Amniotic stem cell (primary cell): Measurements from ENCODE around the gene EID3.

Source experiments
- DNase-seq: peaks from one replicate; lab custom pipeline; 2025; lab: John Stamatoyannopoulos, UW

The EID3 gene

DNA sequence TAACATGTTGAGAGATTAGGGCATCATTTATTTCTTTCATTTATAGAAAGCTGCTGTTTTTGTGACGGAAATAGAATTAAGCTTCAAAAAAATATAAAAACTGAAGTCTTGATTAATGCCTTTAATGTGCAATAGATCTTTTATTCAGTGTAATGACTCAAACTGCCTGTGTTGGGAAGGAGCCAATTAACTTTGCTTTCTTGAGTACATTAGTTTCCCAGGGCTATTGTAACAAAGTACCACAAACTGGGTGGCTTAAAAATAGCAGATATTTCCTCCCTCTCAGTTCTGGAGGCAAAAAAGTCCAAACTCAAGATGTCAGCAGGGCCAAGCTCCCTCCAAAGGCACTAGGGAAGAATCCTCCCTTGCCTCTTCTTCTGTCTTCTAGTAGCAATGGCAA is 36.6 kb downstream of the EID3 start:
- DNase-seq, result no peak

DNA sequence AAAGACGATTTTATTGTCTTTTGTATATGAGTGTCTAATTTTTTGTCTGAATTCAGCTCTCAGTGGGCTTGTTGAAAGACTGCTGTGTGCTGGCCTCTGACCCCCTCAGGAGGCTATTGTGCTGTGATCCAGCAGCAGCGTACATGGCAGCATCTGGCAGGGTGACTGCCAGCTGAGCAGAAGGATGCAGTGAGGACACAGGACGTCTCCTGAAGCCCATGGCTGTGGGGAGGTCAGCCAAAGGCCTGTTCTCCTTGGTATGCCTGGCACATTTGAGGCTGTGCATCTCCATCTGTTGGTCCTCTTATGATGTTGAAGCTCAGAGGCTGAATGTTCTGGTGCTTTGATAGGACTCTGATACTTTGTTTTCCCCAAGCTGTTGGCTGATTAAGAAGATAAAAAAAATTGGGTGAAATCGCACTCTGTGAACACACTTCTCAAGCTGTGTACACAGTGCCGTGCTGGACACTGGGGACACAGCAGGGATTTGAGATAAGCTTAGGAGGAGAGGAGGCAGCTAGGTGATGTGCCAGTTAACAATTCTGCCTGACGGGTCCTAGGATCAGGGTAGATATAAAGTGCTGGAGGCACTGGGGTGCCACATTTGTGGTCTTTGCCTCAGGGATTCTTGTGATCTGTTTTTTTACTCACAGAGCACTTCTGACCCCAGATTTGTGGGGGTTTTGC is 37.5 kb downstream of the EID3 start:
- no peak for DNase-seq

DNA sequence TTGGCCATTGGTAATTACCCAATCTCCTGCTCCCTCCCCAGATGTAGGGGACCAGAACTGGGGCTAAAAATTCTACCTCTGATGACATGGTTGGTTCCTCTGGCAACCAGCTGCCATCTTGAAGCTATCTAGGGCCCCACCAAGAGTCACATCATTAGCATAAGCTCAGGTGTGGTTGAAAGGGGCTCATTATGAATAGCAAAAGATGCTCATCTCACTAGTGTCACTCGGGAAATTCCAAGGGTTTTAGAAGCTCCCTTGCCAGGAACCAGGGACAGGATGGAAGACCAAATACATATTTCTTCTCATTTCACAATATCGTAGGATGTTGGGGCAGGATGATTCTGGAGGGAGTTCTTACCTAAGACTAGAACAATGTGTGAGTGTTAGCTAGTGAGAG is 38.6 kb downstream of the EID3 start:
- no peak for DNase-seq

DNA sequence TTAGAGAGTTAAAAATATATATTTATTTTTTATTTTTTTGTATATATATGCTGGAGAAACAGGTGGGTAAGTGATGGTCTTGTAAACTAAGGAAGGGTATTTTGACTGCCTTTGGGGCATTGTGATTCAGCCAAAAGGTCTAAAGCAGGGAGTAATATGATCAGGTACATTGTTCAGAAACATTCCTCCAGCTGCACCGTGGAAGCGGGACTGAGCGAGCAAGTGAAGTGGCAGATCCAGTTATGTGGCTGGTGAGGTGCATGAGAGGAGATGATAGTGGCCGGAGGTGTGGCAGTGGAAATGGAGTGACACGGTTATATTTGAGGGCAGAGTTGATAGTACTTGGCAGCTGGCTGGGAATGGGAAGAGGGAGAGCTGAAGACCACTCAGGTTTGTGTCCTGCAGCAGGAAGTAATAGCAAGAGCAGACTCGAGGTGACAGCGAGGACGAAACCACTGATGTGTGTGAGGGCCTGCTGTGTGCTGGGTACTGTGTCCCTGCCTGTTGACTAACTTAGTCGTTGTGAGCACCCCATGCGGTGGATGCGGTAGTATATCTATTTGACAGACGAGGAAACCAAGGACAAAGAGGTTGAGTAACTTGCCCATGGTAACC is 39.2 kb downstream of the EID3 start:
- DNase-seq, result no peak

DNA sequence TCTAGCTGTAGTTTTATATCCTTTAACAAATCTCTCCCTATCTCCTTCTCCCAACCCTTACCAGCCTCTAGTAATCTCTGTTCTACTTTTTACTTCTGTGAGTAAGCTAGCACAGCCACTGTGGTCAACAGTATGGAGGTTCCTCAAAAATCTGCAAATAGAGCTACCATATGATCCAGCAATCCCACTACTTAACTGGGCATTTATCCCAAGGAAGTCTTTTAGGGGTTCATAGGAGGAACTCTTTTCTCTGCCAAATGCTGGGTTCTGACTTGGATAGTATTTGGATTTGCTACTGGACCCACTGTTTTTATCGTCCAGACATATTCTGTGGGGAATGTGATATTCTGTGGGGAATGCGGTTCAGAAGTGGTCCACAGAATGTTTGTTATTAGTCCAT is 41.1 kb downstream of the EID3 start:
- DNase-seq, result no peak

DNA sequence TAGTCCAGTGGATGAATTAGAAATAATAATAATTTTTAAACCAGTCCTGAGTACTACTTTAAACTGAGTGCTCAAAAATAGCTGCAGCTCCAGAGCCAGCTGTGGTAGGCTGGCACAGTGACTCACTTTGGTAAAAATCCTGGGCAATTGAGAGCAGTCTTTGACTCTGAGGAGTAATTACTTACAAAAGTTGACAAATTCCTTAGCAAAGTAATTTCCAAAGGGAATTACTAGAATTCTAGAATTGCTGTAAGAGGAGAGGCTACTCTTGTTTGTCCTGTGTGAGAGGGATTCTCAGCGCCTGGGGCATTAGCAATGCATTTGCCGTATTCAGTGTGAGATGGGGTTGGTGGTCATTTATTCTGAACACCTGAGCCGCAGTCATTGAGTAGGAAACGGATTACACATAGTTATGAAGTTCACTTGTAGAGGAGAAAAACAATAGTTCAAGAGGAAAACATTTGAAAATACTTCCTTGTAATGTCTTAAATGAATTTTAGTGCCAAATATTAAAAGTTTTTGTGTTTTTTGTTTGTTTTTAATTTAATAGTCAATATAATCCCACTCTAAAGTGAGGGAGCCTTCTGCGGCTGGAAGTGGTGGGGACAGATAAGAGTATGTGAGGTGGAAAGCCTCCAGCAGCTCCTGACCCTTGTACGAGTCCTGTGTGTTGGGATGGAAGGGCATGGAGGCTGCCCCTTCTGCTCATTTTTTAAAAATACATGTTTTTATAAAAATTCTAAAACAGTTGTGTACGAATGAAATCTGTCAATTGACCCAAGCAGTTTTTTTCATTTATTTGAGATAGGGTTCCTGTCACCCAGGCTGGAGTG is 41.9 kb downstream of the EID3 start:
- no peak for DNase-seq

DNA sequence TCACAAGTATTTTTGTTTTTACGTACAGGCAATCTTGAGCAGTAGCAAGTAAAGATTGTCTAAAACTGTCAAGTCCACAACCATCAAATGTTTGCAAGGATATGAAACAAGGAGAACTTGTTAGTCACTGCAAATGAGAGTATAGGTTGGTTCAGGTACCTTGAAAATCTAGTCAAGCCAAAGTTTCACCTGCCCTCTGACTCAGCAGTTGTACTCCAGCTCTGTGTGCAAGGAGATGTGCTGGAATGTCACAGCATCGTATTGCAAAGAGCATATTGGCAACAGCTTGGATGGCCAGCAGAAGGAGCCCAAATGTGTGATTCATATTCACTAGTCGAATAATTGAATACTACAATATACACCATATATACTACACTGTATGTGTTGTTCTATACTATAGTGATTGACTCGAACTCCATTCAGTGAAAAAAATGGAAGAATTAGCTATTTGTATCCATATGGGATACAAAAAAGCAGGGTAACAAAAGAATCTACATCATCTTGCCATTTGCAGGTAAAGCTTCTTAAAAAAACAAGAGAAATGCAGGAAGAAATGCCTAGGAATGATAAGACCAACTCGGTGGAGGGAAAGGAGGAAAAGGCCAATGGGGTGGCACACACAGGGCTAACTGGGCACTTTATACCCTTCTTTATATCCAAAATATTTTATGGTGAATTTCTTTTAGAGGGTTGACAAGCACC is 44.0 kb downstream of the EID3 start:
- no peak for DNase-seq

DNA sequence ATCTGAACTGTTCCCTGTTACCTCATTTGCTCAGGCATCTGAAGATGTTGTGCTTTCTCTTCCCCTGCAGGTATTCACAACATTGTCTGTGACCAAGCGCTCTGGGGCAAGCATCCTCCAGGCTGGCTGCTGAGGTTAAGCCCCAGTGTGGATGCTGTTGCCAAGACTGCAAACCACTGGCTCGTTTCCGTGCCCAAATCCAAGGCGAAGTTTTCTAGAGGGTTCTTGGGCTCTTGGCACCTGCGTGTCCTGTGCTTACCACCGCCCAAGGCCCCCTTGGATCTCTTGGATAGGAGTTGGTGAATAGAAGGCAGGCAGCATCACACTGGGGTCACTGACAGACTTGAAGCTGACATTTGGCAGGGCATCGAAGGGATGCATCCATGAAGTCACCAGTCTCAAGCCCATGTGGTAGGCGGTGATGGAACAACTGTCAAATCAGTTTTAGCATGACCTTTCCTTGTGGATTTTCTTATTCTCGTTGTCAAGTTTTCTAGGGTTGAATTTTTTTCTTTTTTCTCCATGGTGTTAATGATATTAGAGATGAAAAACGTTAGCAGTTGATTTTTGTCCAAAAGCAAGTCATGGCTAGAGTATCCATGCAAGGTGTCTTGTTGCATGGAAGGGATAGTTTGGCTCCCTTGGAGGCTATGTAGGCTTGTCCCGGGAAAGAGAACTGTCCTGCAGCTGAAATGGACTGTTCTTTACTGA is 44.9 kb downstream of the EID3 start:
- no peak for DNase-seq

DNA sequence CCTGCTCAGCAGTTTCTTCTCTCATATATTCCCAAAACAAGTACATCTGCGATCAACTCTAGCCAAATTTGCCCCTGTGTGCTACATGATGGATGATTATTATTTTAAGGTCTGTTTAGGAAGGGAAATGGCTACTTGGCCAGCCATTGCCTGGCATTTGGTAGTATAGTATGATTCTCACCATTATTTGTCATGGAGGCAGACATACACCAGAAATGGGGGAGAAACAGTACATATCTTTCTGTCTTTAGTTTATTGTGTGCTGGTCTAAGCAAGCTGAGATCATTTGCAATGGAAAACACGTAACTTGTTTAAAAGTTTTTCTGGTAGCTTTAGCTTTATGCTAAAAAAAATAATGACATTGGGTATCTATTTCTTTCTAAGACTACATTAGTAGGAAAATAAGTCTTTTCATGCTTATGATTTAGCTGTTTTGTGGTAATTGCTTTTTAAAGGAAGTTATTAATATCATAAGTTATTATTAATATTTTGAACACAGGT is 45.5 kb downstream of the EID3 start:
- DNase-seq, result no peak

DNA sequence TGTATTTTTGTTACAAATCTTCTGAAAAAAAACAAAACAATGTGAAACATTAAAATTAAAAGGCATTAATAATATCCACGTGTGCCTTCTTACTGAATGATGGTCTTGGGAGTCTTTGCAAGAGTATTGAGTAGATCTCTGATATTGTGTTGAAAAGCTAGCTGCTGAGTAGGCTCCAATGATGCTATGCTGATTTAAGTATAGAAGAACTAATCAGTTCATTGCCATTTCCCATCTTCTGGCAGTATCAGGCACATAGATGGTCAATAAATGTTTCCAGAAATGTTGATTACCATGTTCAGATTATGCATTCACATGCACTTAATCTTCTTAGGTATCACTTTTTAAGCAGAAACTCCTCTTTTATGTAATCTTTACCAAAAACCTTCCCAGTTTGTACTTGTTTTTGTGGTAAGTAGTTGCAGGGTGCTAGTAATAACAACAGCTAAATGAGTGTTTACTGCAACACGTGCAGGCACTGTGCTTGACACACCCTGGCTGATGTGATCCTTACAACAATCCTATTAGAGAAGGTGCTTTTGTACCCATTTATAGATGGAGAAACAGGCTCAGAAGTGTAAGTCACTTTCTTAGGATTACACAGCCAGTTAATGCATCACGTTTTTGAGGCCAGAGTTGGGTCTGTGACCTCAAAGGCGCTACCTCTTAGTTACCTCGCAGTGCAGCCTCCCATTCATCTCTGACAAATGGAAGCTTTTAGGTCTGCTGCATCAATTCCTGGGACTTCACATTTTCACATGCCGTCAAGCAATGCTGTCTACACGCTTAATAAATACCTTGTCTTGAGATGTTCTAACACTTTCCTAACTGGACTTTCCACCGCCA is 46.9 kb downstream of the EID3 start:
- DNase-seq, result no peak

DNA sequence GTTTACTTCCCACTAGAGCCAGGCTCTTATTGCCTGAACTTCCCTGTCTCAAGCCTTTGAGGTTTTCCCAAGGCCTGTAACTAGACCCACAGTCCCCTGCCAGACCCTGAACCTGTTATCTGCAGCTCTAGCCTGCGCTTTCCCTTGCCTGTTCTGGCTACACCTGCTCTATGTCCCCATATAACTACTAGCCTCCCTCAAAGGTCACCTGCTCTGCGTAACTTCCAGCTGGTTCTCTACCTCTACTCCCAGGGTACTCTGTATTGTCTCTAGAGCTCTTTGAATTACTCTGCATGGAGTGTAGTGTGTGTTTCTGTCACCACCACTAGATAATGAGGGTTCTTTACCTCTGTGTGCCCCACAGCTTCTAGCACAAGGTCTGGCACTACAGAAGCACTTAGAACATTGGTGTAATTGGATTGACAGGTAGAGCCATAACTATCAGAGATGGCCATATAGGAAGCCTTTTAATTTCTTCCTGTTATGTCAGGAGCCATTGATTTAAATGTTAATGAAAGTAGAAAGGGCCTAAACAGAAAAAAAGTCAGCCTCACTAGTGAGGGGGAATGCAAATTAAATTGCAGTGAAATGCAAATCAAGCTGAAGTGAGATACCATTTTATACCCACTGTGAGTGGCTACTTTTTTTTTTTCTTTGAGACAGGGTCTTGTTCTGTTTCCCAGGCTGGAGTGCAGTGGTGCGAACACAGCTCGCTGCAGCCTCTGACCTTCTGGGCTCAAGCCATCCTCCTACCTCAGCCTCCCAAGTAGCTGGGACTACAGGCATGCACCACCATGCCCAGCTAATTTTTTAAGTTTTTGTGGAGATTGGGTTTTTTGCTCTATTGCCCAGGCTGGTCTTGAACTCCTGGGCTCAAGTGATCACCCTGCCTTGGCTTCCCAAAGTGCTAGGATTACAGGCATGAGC is 47.8 kb downstream of the EID3 start:
- DNase-seq, result no peak

DNA sequence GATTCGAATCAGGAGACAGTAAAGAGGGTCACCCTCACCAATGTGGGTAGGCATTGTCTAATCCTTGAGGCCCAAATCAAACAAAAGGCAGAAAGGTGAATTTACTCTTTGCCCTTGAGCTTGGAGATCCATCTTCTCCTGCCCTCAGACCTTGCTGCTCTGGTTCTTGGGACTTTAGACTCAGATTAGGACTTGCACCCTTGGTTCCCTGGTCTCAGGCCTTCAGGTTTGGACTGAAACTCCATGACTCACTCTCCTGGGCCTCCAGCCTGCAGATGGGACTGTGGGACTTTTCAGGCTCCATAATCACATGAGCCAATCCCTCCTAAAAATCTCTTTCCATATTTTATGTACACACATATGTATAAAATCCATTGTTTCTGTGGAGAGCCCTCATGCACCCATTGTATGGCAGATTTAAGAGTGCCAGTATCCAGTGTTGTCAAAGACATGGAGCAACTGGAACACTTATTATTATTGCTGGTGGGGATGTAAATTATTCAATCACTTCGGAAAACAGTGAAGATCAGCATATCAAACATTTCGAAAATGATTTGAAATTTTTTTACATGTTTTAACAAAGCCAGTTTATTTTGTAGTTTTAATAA is 48.7 kb downstream of the EID3 start:
- no peak for DNase-seq

DNA sequence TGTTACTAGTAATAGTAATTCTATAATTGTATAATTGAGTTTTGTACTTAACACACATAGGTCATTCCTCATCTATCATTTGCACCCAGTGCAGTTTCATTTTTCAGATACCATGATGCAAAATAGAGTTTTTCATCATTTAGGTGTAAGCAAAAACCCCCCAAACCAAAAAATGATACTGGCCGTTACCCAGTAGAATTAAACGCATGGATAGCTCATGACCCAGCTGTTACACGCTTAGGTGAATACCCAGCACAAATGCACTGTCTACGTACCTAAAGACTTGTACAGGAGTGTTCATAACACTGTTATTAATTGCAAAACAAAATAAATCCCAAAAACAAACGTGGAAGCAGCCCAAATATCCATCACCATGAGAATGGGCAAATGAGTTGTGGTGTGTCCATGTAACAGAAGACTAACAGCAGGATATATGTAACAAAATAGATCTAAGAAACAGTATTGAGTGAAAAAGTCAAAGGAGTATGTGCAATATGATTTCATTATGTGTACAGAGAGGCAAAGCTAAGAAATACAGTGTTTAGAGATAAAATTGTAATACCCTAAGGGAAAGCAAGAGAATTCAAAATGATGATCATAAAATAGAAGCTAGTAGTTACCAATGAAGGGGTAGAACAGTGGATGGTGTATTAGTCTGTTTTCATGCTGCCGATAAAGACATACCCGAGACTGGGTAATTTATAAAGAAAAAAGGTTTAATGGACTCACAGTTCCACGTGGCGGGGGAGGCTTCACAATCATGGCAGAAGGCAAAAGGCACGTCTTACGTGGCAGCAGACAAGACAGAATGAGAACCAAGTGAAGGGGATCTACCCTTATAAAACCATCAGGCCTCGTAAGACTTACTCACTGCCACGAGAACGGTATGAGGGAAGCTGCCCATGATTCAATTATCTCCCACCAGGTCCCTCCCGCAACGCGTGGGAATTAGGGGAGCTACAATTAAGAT is 49.8 kb downstream of the EID3 start:
- no peak for DNase-seq

DNA sequence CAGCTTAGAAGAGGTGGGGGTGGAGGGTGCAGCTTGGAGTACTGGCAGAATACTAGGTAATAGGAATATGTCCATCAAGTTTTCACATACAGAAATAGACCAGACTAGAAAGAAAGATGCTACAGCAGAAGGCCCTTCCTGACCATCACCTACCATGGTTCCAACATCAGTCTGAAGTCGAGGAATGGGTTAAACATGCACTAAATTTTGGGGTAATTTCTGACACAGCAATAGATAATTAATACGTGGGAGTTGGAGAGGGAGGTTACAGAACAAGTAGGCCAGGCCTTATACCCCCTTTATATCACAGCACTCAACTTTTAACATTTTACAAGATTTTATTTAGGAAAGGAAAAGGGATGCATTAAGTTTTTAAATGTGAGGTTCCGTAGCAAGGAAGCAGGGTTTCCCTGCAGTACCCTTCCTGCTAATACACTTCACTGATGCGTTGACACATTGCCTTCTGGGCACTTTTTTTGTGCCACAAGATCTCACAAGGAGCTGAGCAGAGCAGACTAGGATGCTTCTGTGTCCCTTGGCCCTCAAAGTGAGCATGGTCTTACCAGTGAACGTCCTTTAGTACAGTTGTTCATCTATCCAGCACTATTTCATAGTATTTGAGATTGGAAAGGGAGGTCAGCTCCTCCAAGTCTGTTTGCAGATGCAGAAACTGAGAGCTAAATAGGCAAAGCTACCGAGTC is 50.8 kb downstream of the EID3 start:
- no peak for DNase-seq
